Upper lobe of right lung (tissue), 1 donor: ENCODE measurements around the gene TMEM106C. TPM values are rescaled to one million over a fixed set of nuclear protein-coding genes. Genes with fewer than 3 reads are reported as not detected.

ENCODE experiments used
- ATAC-seq: fragments of 200-7000 bp; cut with Tn5 transposase; one replicate; pipeline ENCODE4 v1.9.1; 2020; ENCODE audit warnings: mild to moderate bottlenecking, moderate library complexity
- DNase-seq: peaks from one replicate; pipeline ENCODE4 v3.0.0-alpha.2; 2020
- H3K27ac ChIP-seq: fragments of 200-600 bp; one replicate; pipeline ENCODE4 v1.8.0; 2022
- H3K27me3 ChIP-seq: fragments of 200-600 bp; one replicate; pipeline ENCODE4 v1.8.0; 2022; ENCODE audit warnings: mild to moderate bottlenecking
- H3K36me3 ChIP-seq: fragments of 200-600 bp; one replicate; pipeline ENCODE4 v1.8.0; 2022
- H3K4me1 ChIP-seq: fragments of 200-600 bp; one replicate; pipeline ENCODE4 v1.8.0; 2022
- H3K4me3 ChIP-seq: fragments of 200-600 bp; one replicate; pipeline ENCODE4 v1.8.0; 2022; ENCODE audit warnings: mild to moderate bottlenecking
- H3K9me3 ChIP-seq: fragments of 200-600 bp; one replicate; pipeline ENCODE4 v1.8.0; 2022
- intact Hi-C: fragments of 100-400 bp; cut with DNase I; formaldehyde crosslinking; loops from one replicate; pipeline ENCODE4 v1.11.0; 2022
- total RNA-seq: library from RNA; stranded (reverse); fragmentation: NEBNext Ultra II Directional; extraction: Animal tissue kit (Norgen Biotek cat#: 25700); gene quantifications from one replicate; pipeline ENCODE4 v1.2.1, GENCODE V29; 2021
- TF ChIP-seq, protein P1 (sequence below): fragments of 200-600 bp; IDR thresholded peaks from one replicate; pipeline ENCODE4 v1.8.0; 2022; ENCODE audit warnings: antibody characterized with exemption
- donor health status: DM: no; HTN: yes; CAD: no; lungs with severe emphysema.

Gene TMEM106C
- total RNA-seq, 1 donor from 2014 or later = 45.4 TPM

- ATAC-seq (no peak), DNase-seq (no peak)
- TF ChIP-seq, protein P1, sequence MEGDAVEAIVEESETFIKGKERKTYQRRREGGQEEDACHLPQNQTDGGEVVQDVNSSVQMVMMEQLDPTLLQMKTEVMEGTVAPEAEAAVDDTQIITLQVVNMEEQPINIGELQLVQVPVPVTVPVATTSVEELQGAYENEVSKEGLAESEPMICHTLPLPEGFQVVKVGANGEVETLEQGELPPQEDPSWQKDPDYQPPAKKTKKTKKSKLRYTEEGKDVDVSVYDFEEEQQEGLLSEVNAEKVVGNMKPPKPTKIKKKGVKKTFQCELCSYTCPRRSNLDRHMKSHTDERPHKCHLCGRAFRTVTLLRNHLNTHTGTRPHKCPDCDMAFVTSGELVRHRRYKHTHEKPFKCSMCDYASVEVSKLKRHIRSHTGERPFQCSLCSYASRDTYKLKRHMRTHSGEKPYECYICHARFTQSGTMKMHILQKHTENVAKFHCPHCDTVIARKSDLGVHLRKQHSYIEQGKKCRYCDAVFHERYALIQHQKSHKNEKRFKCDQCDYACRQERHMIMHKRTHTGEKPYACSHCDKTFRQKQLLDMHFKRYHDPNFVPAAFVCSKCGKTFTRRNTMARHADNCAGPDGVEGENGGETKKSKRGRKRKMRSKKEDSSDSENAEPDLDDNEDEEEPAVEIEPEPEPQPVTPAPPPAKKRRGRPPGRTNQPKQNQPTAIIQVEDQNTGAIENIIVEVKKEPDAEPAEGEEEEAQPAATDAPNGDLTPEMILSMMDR = no peak
- H3K4me1 ChIP-seq = peaks cover 5% of the 10 kb centered on the region
- no peaks in the 10 kb centered on the region for H3K9me3 ChIP-seq
- no peak overlapping the region for H3K27ac ChIP-seq
- H3K4me3 ChIP-seq = no peak overlapping the region
- no peaks in the 10 kb centered on the region for H3K27me3 ChIP-seq
- intact Hi-C loops = no loop called here
- H3K36me3 ChIP-seq = no peaks in the 10 kb centered on the region
Observed at GRCh38 chr12:47992776-47993175, 29.4 kb downstream of the TMEM106C start.

- Histone ChIP-seq H3K36me3 (no peaks in the 10 kb centered on the region), H3K27me3 (peaks cover 2% of the 10 kb centered on the region), H3K4me3 (no peak overlapping the region), H3K9me3 (no peaks in the 10 kb centered on the region), H3K27ac (no peak overlapping the region), H3K4me1 (peaks cover 5% of the 10 kb centered on the region)
- DNase-seq (no peak), ATAC-seq (no peak)
- TF ChIP-seq, protein P1 = no peak
- intact Hi-C loops = no loop called here
Observed at GRCh38 chr12:47993491-47993890, 30.1 kb downstream of the TMEM106C start.

GRCh38 chr12:47995981-47996401 lies 32.6 kb downstream of the TMEM106C start:
- no peak for ATAC-seq
- no peak overlapping the region for H3K4me3 ChIP-seq
- H3K4me1 ChIP-seq = peaks cover 8% of the 10 kb centered on the region
- H3K36me3 ChIP-seq = no peaks in the 10 kb centered on the region
- no peaks in the 10 kb centered on the region for H3K9me3 ChIP-seq
- H3K27me3 ChIP-seq = peaks cover 26% of the 10 kb centered on the region
- intact Hi-C loops = no loop called here
- H3K27ac ChIP-seq = no peak overlapping the region
- TF ChIP-seq, protein P1 = no peak
- no peak for DNase-seq

- peaks cover 38% of the 10 kb centered on the region for H3K27me3 ChIP-seq
- no peak overlapping the region for H3K27ac ChIP-seq
- no peaks in the 10 kb centered on the region for H3K36me3 ChIP-seq
- DNase-seq = no peak
- H3K4me1 ChIP-seq = peaks cover 21% of the 10 kb centered on the region
- intact Hi-C loops = no loop called here
- no peak for ATAC-seq
- H3K4me3 ChIP-seq = no peak overlapping the region
- no peaks in the 10 kb centered on the region for H3K9me3 ChIP-seq
- TF ChIP-seq, protein P1 = no peak
Observed at GRCh38 chr12:47997321-47997720, 33.9 kb downstream of the TMEM106C start.

GRCh38 chr12:47999816-48000215 lies 36.4 kb downstream of the TMEM106C start:
- ATAC-seq (no peak), DNase-seq (no peak)
- TF ChIP-seq, protein P1 = no peak
- Histone ChIP-seq H3K36me3 (no peaks in the 10 kb centered on the region), H3K9me3 (no peaks in the 10 kb centered on the region), H3K27ac (no peak overlapping the region), H3K4me1 (peaks cover 44% of the 10 kb centered on the region), H3K4me3 (no peak overlapping the region), H3K27me3 (peaks cover 63% of the 10 kb centered on the region)
- intact Hi-C loops = no loop called here

- intact Hi-C loops = no loop called here
- H3K36me3 ChIP-seq = no peaks in the 10 kb centered on the region
- H3K27ac ChIP-seq = no peak overlapping the region
- H3K9me3 ChIP-seq = no peaks in the 10 kb centered on the region
- peak overlapping the region; percentile 44 for H3K4me3 ChIP-seq
- TF ChIP-seq, protein P1 = no peak
- H3K4me1 ChIP-seq = peaks cover 47% of the 10 kb centered on the region
- DNase-seq (no peak), ATAC-seq (peak; percentile 75)
- H3K27me3 ChIP-seq = peaks cover 74% of the 10 kb centered on the region
Observed at GRCh38 chr12:48000878-48001504, 37.6 kb downstream of the TMEM106C start.
